Ascending aorta (tissue), 2 donors: Measurements from ENCODE around the gene TNFAIP3. TPM values are rescaled to one million over a fixed set of nuclear protein-coding genes. Genes with fewer than 3 reads are reported as not detected.

ENCODE experiments used
- DNase-seq, 2 donors: peaks; one replicate each; pipeline ENCODE4 v3.0.0-alpha.2; 2019; ENCODE audit warnings: low spot score in 2 of 2
- H3K27ac ChIP-seq, 2 donors: fragments of 200-600 bp; sonication (generic); one replicate each; pipeline ENCODE4 v1.5.1; 2016 to 2017; ENCODE audit warnings: mild to moderate bottlenecking in 1 of 2
- H3K27me3 ChIP-seq: fragments of 200-600 bp; sonication (generic); one replicate; pipeline ENCODE4 v1.5.1; 2017
- H3K36me3 ChIP-seq, 2 donors: fragments of 200-600 bp; sonication (generic); one replicate each; pipeline ENCODE4 v1.5.1; 2016
- H3K4me1 ChIP-seq, 2 donors: fragments of 200-600 bp; sonication (generic); one replicate each; pipeline ENCODE4 v1.5.1; 2016 to 2017; ENCODE audit warnings: mild to moderate bottlenecking in 1 of 2
- H3K4me3 ChIP-seq, 2 donors: fragments of 200-600 bp; sonication (generic); one replicate each; pipeline ENCODE4 v1.5.1; 2016 to 2017; ENCODE audit warnings: mild to moderate bottlenecking in 1 of 2
- H3K9me3 ChIP-seq, 2 donors: fragments of 200-600 bp; sonication (generic); one replicate each; pipeline ENCODE4 v1.5.1; 2016
- intact Hi-C: fragments of 100-400 bp; cut with DNase I; formaldehyde crosslinking; loops from one replicate; pipeline ENCODE4 v1.15.1; 2023
- total RNA-seq: library from RNA; depleted of rRNA; stranded (reverse); fragments of >200 nt; gene quantifications from one replicate; pipeline ENCODE4 v1.1.0, GENCODE V29; 2016
- TF ChIP-seq, protein P1 (sequence below), 3 experiments: fragments of 200-600 bp in 2 of 3; fragments of 450-650 bp in 1 of 3; sonication (generic) in 2 of 3; IDR thresholded peaks; one replicate each; pipeline ENCODE4 v1.5.1; 2016 to 2019; ENCODE audit warnings: antibody characterized with exemption in 3 of 3, mild to moderate bottlenecking in 1 of 3, moderate library complexity in 1 of 3

Gene TNFAIP3
- total RNA-seq, 1 donor from 2014 or later, result 24.5 TPM

DNA sequence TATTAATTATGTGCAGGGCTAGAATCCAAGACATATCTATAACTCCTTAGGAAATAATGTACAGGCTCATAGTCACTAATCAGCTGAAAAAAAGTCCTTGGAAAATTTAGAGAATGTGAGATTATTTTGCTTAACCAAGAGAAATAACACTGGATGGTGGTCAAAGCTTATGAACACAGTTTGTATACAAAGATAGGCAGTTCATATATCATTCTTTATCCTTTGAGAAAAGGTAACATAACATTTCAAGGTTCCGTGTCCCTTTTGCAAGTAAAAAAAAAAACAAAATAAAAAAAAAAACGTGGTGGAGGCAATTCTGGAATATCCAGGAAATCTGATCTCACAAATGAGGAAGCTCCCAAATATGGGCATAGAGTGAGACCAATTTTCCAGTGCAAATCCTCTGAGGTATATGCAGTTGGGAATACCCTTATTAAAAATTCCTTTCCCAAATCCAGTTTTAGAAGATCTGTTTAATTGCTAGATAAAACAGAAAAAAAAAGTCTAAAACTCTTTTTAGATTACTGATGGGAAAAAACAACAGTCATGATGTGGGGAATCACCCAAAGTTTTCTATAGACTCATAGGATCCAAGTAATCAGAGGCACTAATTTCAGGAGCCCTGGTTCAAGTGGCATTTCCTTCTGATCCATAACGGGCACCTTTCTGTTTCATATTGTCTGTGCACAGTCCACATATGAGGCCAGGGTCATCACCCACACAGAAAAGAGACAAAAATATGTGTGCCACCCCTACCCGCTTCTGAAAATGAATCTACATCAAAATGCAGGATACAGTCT, 17.7 kb upstream of the TNFAIP3 start:
- DNase-seq, result no peak
- Histone ChIP-seq H3K4me1 (peaks cover 0 to 5% of the 10 kb centered on the region in 2 donors), H3K9me3 (no peaks in the 10 kb centered on the region), H3K27me3 (no peaks in the 10 kb centered on the region), H3K4me3 (peak overlapping the region in 1 of 2 donors; percentile 15), H3K36me3 (no peaks in the 10 kb centered on the region), H3K27ac (no peak overlapping the region)
- TF ChIP-seq, protein P1, sequence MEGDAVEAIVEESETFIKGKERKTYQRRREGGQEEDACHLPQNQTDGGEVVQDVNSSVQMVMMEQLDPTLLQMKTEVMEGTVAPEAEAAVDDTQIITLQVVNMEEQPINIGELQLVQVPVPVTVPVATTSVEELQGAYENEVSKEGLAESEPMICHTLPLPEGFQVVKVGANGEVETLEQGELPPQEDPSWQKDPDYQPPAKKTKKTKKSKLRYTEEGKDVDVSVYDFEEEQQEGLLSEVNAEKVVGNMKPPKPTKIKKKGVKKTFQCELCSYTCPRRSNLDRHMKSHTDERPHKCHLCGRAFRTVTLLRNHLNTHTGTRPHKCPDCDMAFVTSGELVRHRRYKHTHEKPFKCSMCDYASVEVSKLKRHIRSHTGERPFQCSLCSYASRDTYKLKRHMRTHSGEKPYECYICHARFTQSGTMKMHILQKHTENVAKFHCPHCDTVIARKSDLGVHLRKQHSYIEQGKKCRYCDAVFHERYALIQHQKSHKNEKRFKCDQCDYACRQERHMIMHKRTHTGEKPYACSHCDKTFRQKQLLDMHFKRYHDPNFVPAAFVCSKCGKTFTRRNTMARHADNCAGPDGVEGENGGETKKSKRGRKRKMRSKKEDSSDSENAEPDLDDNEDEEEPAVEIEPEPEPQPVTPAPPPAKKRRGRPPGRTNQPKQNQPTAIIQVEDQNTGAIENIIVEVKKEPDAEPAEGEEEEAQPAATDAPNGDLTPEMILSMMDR (IDR thresholded peaks at IDR 0.05), result no peak
- intact Hi-C loops, result no loop called here

DNA sequence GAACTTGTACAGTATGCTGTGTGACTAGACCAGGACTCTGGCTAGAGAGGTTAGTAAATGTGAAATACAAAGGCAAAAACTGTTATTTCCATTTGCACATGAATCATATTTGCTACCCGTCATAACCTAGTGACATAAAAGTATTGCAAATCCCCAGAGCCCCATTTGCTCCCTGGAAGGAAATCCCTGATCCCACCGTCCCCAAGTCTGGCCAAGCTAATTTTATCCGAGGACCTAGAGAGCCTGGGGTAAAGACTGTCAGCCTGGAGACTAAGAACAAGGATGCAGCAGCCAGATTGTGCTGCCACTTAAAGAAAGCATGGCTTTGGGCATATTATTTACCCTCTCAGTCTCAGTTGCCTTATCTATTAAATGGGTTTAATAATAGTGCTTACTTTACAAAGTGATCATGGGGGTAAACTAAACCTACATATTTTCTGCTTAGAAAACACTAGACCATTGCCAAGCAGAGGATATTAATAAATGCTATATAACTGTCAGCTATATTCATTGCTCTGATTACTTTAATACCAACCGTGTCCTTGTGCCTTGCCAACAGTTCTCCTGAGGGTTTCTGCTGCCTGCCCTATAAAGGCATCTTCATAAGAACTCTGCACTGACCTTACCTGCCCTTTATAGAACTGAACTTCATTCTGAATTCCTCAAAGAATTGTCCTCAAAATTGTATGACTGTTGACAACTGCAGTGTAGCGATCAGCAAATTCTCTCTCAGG, 16.9 kb upstream of the TNFAIP3 start:
- Histone ChIP-seq H3K4me3 (no peak overlapping the region), H3K9me3 (no peaks in the 10 kb centered on the region), H3K4me1 (peaks cover 0 to 5% of the 10 kb centered on the region in 2 donors), H3K27me3 (no peaks in the 10 kb centered on the region), H3K36me3 (no peaks in the 10 kb centered on the region), H3K27ac (no peak overlapping the region)
- intact Hi-C loops, result no loop called here
- TF ChIP-seq, protein P1 (IDR thresholded peaks at IDR 0.05), result no peak
- no peak for DNase-seq

DNA sequence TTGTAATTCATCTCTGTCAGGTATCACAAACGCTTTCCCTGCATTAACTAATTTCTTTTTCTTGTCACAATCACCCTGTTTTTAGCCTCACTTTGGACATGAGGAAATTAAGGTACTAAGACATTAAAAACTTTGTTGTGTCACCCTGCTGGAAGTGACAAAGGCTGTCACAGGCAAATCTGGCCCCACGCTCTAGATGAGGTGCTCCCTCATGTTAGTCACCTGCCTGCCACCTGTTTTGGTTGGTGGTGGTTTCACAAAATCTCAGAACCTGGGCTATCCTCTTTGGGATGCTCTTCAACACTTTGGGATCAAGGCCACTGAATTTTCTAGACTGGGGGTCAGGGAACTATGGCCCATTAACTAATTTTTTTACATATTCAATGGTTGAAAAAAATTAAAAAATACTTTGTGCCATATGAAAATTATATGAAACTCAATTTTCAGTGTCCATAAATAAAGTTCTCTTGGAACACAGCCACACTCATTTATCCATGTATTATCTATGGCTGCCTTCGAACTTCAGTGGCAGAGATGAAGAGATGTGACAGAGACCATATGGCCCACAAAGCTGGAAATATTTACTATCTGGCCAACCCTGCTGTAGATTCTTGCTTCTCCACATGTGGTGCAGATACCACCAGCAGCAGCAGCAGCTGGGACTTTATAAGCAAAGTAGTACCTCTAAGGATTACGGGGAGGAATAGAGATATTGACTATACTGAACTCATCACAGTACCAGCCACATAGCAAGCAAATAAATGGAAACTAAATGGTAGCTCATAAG, 16.1 kb upstream of the TNFAIP3 start:
- intact Hi-C loops, result no loop called here
- Histone ChIP-seq H3K9me3 (no peaks in the 10 kb centered on the region), H3K4me1 (peaks cover 0 to 5% of the 10 kb centered on the region in 2 donors), H3K4me3 (no peak overlapping the region), H3K27me3 (no peaks in the 10 kb centered on the region), H3K27ac (no peak overlapping the region), H3K36me3 (no peaks in the 10 kb centered on the region)
- TF ChIP-seq, protein P1 (IDR thresholded peaks at IDR 0.05), result no peak
- no peak for DNase-seq

DNA sequence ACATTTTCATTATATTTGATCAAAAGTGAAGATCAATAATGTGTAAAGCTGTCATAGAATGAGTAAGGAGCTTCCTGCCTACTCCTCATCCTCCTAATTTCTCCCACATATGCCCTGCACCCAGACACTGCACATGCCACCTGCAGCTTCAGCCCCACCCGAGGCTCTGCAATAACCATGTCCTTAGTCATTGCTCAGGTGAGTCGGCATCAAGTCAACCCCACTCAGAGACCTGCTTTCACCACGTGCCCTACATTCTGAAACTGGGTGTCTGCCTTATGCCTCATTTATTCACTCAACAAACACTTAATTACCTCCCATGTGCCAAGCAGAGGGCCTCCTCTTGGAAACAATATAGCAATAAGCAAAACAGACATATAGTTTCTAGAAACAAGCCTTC, 15.4 kb upstream of the TNFAIP3 start:
- H3K27me3 ChIP-seq, result no peaks in the 10 kb centered on the region
- no peak overlapping the region for H3K27ac ChIP-seq
- intact Hi-C loops, result no loop called here
- peaks cover 0 to 5% of the 10 kb centered on the region in 2 donors for H3K4me1 ChIP-seq
- no peaks in the 10 kb centered on the region for H3K9me3 ChIP-seq
- no peak for DNase-seq
- no peak overlapping the region for H3K4me3 ChIP-seq
- TF ChIP-seq, protein P1 (IDR thresholded peaks at IDR 0.05), result no peak
- H3K36me3 ChIP-seq, result no peaks in the 10 kb centered on the region

DNA sequence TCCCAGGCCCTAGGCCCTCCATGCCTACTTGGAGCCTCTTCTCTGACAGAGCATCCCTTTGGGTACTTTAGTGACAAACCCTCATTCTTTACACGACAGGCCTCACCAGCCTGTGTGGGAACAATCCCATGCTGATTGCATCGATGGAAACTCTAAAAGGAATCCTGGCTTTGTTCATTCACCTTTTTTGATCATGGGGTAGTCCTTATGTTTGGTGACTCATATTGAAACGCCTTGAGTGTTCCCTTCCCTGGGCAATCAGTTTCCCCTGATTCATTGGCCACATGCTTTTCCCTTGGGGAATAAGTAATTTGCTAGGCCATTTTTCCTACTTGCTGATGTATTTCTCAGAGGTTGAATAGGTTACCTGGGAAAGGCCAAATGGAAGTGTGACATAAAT, 14.7 kb upstream of the TNFAIP3 start:
- Histone ChIP-seq H3K4me3 (no peak overlapping the region), H3K4me1 (peaks cover 0 to 5% of the 10 kb centered on the region in 2 donors), H3K36me3 (no peaks in the 10 kb centered on the region), H3K27me3 (no peaks in the 10 kb centered on the region), H3K9me3 (no peaks in the 10 kb centered on the region), H3K27ac (no peak overlapping the region)
- TF ChIP-seq, protein P1 (IDR thresholded peaks at IDR 0.05), result no peak
- intact Hi-C loops, result no loop called here
- DNase-seq, result no peak
